ENCODE data around the gene ESYT2. TPM values are rescaled to one million over a fixed set of nuclear protein-coding genes. Genes with fewer than 3 reads are reported as not detected.

Gene ESYT2
- total and polyA plus RNA-seq, 9 of the 15 experiments (the other 6 are each of a cell fraction or from before 2014, with no cell fraction given), result 5.8 to 86.9 (median 64.7) TPM

DNA sequence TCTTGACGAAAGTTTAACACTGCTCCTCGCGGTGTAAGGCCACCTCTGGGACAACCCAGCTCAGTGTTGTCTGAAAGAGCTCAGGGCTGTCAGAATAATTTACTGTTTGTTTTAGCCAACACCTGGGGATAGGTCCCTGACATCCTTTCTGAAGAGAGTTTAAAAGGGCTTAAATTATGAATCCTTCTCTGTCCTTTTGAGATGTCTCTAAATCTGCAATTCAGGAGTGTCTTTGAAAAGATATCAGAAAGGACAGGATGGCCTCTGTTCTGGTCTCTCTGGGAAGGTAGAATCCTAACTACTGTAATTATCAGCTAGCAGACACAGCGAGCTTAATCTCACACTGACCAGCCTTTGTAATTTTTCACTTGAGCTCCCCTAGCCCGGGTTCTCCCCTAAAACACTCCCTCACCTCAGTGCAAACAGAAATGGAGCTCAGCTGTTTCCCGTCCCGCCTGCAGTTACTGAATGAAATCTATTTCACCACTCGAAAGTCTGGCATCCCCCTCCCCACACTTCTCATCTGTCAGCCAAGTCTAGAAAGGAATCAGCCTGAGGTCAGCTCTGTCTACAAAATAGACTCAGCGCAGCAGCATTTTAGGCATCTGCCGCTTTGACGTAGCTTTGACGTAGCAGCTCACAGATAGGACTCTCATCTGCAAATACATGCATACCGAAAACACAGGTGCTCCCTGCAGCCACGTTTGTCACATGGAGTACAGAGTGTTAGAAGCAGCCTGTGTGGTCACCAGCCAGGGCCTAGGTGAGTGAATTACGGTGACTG is 31.9 kb upstream of the ESYT2 start (continued):
- TF ChIP-seq XRCC4 (IDR thresholded peaks at IDR 0.05; ENCODE audit: extremely low read depth, insufficient read depth, insufficient read length) (no peak), NR1H2 (CRISPR knock-in tag; IDR thresholded peaks at IDR 0.05) (no peak), MEIS2 (IDR thresholded peaks at IDR 0.05; ENCODE audit: partially characterized antibody) (peak; percentile 93), POLR2AphosphoS2 (IDR thresholded peaks at IDR 0.05; ENCODE audit: low read length) (no peak), ELF1 (tag; IDR thresholded peaks at IDR 0.05) (no peak), BMI1 (IDR thresholded peaks at IDR 0.05; ENCODE audit: low read length) (no peak), HNRNPLL (IDR thresholded peaks at IDR 0.05; ENCODE audit: low read depth, low read length, poor library complexity, severe bottlenecking) (no peak), CLOCK (CRISPR knock-in tag; IDR thresholded peaks at IDR 0.05; ENCODE audit: borderline replicate concordance) (no peak), ILK (tag; IDR thresholded peaks at IDR 0.05; ENCODE audit: borderline replicate concordance, low read depth) (no peak), SRSF1 (IDR thresholded peaks at IDR 0.05; ENCODE audit: low read depth, low read length) (no peak), MED1 (CRISPR knock-in tag; IDR thresholded peaks at IDR 0.05; ENCODE audit: borderline replicate concordance) (no peak), ZC3H8 (IDR thresholded peaks at IDR 0.05) (no peak), ZFP91 (CRISPR knock-in tag; IDR thresholded peaks at IDR 0.05) (no peak), CBX2 (IDR thresholded peaks at IDR 0.05; ENCODE audit: insufficient read depth, low read length, poor library complexity, severe bottlenecking) (no peak), MAZ (CRISPR knock-in tag; conservative IDR thresholded peaks at IDR 0.05 in 1 of 2, IDR thresholded peaks at IDR 0.05 in 1 of 2) (peak in 1 of 2 experiments; percentile 51; a peak in 1 of 4 replicates), ZNF121 (CRISPR knock-in tag; conservative IDR thresholded peaks at IDR 0.05) (no peak), NFIC (IDR thresholded peaks at IDR 0.05) (peak; percentile 78)
- TF ChIP-seq, protein P1, sequence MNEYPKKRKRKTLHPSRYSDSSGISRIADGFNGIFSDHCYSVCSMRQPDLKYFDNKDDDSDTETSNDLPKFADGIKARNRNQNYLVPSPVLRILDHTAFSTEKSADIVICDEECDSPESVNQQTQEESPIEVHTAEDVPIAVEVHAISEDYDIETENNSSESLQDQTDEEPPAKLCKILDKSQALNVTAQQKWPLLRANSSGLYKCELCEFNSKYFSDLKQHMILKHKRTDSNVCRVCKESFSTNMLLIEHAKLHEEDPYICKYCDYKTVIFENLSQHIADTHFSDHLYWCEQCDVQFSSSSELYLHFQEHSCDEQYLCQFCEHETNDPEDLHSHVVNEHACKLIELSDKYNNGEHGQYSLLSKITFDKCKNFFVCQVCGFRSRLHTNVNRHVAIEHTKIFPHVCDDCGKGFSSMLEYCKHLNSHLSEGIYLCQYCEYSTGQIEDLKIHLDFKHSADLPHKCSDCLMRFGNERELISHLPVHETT (CRISPR knock-in tag; conservative IDR thresholded peaks at IDR 0.05 in 1 of 2, IDR thresholded peaks at IDR 0.05 in 1 of 2), result peak in 1 of 2 experiments; percentile 54; a peak in 1 of 4 replicates
- TF ChIP-seq, protein P2, sequence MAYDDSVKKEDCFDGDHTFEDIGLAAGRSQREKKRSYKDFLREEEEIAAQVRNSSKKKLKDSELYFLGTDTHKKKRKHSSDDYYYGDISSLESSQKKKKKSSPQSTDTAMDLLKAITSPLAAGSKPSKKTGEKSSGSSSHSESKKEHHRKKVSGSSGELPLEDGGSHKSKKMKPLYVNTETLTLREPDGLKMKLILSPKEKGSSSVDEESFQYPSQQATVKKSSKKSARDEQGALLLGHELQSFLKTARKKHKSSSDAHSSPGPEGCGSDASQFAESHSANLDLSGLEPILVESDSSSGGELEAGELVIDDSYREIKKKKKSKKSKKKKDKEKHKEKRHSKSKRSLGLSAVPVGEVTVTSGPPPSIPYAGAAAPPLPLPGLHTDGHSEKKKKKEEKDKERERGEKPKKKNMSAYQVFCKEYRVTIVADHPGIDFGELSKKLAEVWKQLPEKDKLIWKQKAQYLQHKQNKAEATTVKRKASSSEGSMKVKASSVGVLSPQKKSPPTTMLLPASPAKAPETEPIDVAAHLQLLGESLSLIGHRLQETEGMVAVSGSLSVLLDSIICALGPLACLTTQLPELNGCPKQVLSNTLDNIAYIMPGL (CRISPR knock-in tag; IDR thresholded peaks at IDR 0.05), result no peak

Data from K562 (cell line).